ENCODE measurements around the gene EIPR1.

DNA sequence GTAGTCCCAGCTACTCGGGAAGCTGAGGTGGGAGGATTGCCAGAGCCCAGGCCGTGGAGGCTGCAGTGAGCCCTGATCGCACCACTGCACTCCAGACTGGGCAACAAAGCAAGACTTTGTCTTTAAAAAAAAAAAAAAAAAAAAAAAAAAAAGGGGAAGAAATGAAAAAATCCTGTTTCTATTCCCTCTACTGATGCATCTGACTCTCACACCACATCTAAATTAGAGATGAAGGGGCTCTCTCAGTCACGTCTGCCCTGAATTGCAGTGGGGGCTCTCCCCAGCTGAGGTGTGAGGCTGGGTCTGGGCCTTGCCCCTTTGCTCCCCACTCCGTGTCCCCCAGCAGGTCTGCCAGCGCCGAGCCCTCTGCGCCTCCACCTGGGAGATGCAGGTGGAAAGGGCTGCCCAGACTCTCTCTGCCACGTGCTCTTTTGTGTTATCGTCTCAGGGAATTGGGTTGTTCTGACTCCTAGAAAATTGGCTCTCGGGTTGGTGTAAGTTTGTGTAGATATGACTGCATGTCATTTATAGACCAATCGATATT lies 32.1 kb upstream of the EIPR1 start:
- TF ChIP-seq CEBPB (IDR thresholded peaks at IDR 0.05; ENCODE audit: low read depth, low read length), result no peak
- TF ChIP-seq, protein P1, sequence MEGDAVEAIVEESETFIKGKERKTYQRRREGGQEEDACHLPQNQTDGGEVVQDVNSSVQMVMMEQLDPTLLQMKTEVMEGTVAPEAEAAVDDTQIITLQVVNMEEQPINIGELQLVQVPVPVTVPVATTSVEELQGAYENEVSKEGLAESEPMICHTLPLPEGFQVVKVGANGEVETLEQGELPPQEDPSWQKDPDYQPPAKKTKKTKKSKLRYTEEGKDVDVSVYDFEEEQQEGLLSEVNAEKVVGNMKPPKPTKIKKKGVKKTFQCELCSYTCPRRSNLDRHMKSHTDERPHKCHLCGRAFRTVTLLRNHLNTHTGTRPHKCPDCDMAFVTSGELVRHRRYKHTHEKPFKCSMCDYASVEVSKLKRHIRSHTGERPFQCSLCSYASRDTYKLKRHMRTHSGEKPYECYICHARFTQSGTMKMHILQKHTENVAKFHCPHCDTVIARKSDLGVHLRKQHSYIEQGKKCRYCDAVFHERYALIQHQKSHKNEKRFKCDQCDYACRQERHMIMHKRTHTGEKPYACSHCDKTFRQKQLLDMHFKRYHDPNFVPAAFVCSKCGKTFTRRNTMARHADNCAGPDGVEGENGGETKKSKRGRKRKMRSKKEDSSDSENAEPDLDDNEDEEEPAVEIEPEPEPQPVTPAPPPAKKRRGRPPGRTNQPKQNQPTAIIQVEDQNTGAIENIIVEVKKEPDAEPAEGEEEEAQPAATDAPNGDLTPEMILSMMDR (conservative IDR thresholded peaks at IDR 0.05; ENCODE audit: low read depth, low read length), result no peak
- no peak for TF ChIP-seq MAZ (IDR thresholded peaks at IDR 0.05; ENCODE audit: borderline replicate concordance, low read depth, low read length)
- TF ChIP-seq RFX5 (IDR thresholded peaks at IDR 0.05; ENCODE audit: low read depth, low read length), result no peak
- no peak for TF ChIP-seq BHLHE40 (IDR thresholded peaks at IDR 0.05; ENCODE audit: low read depth, low read length)
- TF ChIP-seq, protein P2, sequence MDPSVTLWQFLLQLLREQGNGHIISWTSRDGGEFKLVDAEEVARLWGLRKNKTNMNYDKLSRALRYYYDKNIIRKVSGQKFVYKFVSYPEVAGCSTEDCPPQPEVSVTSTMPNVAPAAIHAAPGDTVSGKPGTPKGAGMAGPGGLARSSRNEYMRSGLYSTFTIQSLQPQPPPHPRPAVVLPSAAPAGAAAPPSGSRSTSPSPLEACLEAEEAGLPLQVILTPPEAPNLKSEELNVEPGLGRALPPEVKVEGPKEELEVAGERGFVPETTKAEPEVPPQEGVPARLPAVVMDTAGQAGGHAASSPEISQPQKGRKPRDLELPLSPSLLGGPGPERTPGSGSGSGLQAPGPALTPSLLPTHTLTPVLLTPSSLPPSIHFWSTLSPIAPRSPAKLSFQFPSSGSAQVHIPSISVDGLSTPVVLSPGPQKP (IDR thresholded peaks at IDR 0.05; ENCODE audit: borderline replicate concordance, low read depth, low read length), result no peak
- TF ChIP-seq MXI1 (IDR thresholded peaks at IDR 0.05; ENCODE audit: borderline replicate concordance, low read depth, low read length), result no peak
- no peak for TF ChIP-seq CHD1 (IDR thresholded peaks at IDR 0.05; ENCODE audit: low read depth, low read length)
- TF ChIP-seq POLR2A (IDR thresholded peaks at IDR 0.05; ENCODE audit: low read depth, low read length), result no peak
- TF ChIP-seq MAFK (IDR thresholded peaks at IDR 0.05; ENCODE audit: low read depth, low read length), result no peak
- no peak for TF ChIP-seq RAD21 (IDR thresholded peaks at IDR 0.05; ENCODE audit: low read length)

Data from IMR-90 (cell line).